RWPE1 (cell line): ENCODE results near the gene ICA1.

ENCODE experiments used
- CTCF ChIA-PET: fragments of 350-600 bp; sonication (Branson Sonifier 250); formaldehyde crosslinking; extraction: SDS; loops from one replicate; lab custom pipeline; 2021; lab: Yijun Ruan, JAX
- POLR2A ChIA-PET: fragments of 400-600 bp; formaldehyde crosslinking; extraction: SDS; loops from one replicate; lab custom pipeline; 2020; ENCODE audit warnings: antibody characterized with exemption; ENCODE audit not compliant: low non-redundant PET; lab: Yijun Ruan, JAX
- DNase-seq: peaks from one replicate; pipeline ENCODE4 v3.0.0; 2012; ENCODE audit warnings: low spot score
- H3K27ac ChIP-seq: fragments of 450-650 bp; 2 replicates; pipeline ENCODE4 v1.5.1; 2017
- TF ChIP-seq, protein P1 (sequence below): fragments of 450-650 bp; conservative IDR thresholded peaks from 2 replicates; pipeline ENCODE4 v1.5.1; 2017; ENCODE audit warnings: low read depth, mild to moderate bottlenecking

The ICA1 gene

DNA sequence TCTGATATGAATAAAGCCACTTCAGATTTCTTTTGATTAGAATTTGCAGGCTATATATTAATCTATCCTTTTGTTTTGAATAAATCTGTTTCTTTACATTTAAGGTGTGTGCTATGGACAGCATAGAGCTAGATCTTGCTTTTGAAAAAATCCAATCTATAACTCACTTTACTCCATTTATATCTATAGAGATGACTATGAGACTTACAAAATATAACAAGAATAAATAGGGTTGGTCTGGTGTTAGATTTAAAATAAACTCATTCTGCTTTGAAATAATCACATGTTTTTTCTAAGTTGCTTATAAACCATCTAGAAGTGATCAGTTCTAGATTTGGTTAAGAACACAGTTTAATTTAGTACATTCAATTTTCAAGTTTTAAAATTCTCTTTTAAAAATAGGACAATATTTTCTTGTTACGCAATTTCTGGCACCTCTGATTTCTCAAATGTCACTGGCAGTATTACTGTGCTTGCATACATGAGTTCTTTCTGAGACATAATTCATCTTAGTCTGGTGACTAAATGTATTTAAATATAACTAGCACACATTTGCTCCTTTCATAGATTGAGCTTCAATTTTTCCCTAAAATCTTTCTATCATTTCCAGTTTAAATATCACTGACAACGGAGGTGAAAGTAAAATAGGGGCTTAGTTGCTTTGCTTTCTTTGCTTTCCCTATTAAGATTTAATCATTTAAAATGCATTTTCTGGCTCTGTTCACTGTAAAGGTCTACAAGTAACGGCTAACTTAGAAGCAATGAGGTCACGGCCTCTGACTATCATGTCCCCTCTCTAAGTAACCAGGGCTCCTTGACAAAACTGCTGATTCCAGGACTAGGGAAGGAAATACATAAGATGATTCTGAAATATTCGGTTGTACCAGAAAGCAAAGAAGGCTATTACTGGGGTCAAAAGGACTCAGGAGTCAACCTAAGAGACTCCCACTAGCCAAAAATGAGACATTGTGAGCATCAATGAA, 89.3 kb downstream of the ICA1 start:
- POLR2A ChIA-PET: no interaction called here
- no peak for DNase-seq
- H3K27ac ChIP-seq: no peak overlapping the region
- TF ChIP-seq, protein P1, sequence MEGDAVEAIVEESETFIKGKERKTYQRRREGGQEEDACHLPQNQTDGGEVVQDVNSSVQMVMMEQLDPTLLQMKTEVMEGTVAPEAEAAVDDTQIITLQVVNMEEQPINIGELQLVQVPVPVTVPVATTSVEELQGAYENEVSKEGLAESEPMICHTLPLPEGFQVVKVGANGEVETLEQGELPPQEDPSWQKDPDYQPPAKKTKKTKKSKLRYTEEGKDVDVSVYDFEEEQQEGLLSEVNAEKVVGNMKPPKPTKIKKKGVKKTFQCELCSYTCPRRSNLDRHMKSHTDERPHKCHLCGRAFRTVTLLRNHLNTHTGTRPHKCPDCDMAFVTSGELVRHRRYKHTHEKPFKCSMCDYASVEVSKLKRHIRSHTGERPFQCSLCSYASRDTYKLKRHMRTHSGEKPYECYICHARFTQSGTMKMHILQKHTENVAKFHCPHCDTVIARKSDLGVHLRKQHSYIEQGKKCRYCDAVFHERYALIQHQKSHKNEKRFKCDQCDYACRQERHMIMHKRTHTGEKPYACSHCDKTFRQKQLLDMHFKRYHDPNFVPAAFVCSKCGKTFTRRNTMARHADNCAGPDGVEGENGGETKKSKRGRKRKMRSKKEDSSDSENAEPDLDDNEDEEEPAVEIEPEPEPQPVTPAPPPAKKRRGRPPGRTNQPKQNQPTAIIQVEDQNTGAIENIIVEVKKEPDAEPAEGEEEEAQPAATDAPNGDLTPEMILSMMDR: no peak
- CTCF ChIA-PET: no interaction called here

DNA sequence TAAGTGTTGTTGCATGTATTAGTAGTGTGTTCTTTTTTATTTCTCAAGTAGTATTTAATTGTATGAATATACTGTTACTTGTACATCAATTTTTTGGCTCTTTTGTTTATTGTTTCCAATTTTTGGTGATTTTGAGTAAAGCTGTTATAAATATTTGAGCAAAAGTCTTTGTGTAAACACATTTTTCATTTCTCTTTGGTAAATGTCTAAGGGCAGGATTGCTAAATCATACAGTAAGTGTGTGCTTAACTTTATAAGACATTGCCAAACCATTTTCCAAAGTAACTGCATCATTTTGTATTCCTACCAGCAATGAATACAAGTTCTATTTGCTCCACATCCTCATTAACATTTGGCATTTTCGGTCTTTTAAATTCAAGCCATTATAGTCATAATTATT, 92.8 kb downstream of the ICA1 start:
- POLR2A ChIA-PET: no interaction called here
- no peak overlapping the region for H3K27ac ChIP-seq
- CTCF ChIA-PET: no interaction called here
- TF ChIP-seq, protein P1: no peak
- no peak for DNase-seq

DNA sequence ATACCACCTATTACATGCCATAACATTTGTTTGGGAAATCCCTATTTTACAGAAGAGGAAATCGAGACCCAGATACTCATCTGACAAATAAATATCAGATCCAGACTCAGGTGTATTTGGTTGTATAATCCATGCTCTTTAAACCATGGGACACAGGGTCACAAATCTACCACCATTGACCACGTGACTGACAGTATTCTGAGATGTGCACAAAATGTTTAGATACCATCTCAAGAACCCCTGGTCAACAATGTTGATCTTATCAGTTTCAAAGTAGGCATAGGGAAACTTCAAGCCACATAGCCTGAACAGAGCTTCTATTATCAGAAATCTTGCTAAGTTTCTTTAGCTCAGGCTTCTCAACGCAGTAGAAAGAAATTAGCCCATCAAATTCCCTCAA, 93.6 kb downstream of the ICA1 start:
- DNase-seq: no peak
- CTCF ChIA-PET: interaction anchor here (0.6 kb wide), 1 partner anchor 124 kb away, joined by 4 read pairs; no protein-coding TSS in a partner anchor
- POLR2A ChIA-PET: no interaction called here
- TF ChIP-seq, protein P1: no peak
- H3K27ac ChIP-seq: no peak overlapping the region

GRCh38 chr7:8165150-8165549, 96.8 kb downstream of the ICA1 start:
- ChIA-PET CTCF (no interaction called here), POLR2A (no interaction called here)
- DNase-seq: no peak
- TF ChIP-seq, protein P1: no peak
- H3K27ac ChIP-seq: no peak overlapping the region

GRCh38 chr7:8162181-8162580, 99.8 kb downstream of the ICA1 start:
- no peak for DNase-seq
- TF ChIP-seq, protein P1: no peak
- ChIA-PET POLR2A (no interaction called here), CTCF (no interaction called here)
- no peak overlapping the region for H3K27ac ChIP-seq

DNA sequence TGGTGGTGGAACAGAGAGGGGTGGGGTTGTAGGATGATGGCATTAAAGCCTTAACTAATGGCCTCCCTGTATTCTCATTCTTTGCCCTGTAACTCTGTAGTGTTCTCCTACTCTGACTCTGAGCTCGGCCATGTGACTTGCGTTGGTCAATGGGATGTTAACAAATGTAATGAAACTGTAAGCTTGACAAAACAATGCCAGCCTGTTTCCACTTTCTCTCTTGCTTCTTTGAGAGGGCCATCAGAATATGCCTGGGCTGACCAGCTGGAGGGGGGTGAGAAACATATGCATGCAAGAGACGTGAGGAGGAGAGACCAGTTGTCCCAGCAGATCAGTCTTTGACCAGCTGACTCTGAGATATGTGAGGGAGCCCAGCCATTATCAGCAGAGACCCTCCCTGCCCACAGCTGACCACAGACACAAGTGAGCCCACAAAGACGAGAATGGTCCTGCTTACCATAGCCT, 100.6 kb downstream of the ICA1 start:
- H3K27ac ChIP-seq: no peak overlapping the region
- TF ChIP-seq, protein P1: no peak
- no peak for DNase-seq
- CTCF ChIA-PET: no interaction called here
- POLR2A ChIA-PET: no interaction called here
